GM19455 (cell line): ENCODE measurements around the gene MST1.

Source experiments
- ATAC-seq: cut with Tn5 transposase; IDR thresholded peaks from one replicate; pipeline ENCODE4 v1.9.1; 2021; ENCODE audit not compliant: unreplicated experiment

Gene MST1

GRCh38 chr3:49718858-49719213 lies 29.6 kb upstream of the MST1 start:
- ATAC-seq, result no peak

GRCh38 chr3:49717959-49718857 lies 28.9 kb upstream of the MST1 start:
- no peak for ATAC-seq

GRCh38 chr3:49717211-49717958 lies 28.1 kb upstream of the MST1 start:
- no peak for ATAC-seq

- no peak for ATAC-seq
Observed at GRCh38 chr3:49716691-49717210, 27.5 kb upstream of the MST1 start.

GRCh38 chr3:49716169-49716568 lies 26.9 kb upstream of the MST1 start:
- no peak for ATAC-seq

- ATAC-seq, result no peak
Observed at GRCh38 chr3:49715611-49716121, 26.4 kb upstream of the MST1 start.

- no peak for ATAC-seq
Observed at GRCh38 chr3:49714728-49715550, 25.7 kb upstream of the MST1 start.

GRCh38 chr3:49713336-49714105 lies 24.2 kb upstream of the MST1 start:
- no peak for ATAC-seq

- ATAC-seq, result no peak
Observed at GRCh38 chr3:49712631-49713317, 23.5 kb upstream of the MST1 start.

- ATAC-seq, result no peak
Observed at GRCh38 chr3:49712166-49712565, 22.9 kb upstream of the MST1 start.

- no peak for ATAC-seq
Observed at GRCh38 chr3:49711489-49711888, 22.2 kb upstream of the MST1 start.

GRCh38 chr3:49709852-49710251 lies 20.6 kb upstream of the MST1 start:
- no peak for ATAC-seq

- no peak for ATAC-seq
Observed at GRCh38 chr3:49707113-49707480, 17.8 kb upstream of the MST1 start.

- no peak for ATAC-seq
Observed at GRCh38 chr3:49706456-49707112, 17.3 kb upstream of the MST1 start.

GRCh38 chr3:49705390-49705960 lies 16.2 kb upstream of the MST1 start:
- no peak for ATAC-seq

GRCh38 chr3:49704629-49705028 lies 15.4 kb upstream of the MST1 start:
- ATAC-seq, result no peak

- no peak for ATAC-seq
Observed at GRCh38 chr3:49703956-49704355, 14.7 kb upstream of the MST1 start.

- no peak for ATAC-seq
Observed at GRCh38 chr3:49703443-49703927, 14.2 kb upstream of the MST1 start.

GRCh38 chr3:49702672-49703071 lies 13.4 kb upstream of the MST1 start:
- ATAC-seq, result no peak
